ENCODE data around the gene SLC29A3.
A peak's percentile ranks its signal among the peaks of the same experiment; 100 is the strongest.

The SLC29A3 gene

DNA sequence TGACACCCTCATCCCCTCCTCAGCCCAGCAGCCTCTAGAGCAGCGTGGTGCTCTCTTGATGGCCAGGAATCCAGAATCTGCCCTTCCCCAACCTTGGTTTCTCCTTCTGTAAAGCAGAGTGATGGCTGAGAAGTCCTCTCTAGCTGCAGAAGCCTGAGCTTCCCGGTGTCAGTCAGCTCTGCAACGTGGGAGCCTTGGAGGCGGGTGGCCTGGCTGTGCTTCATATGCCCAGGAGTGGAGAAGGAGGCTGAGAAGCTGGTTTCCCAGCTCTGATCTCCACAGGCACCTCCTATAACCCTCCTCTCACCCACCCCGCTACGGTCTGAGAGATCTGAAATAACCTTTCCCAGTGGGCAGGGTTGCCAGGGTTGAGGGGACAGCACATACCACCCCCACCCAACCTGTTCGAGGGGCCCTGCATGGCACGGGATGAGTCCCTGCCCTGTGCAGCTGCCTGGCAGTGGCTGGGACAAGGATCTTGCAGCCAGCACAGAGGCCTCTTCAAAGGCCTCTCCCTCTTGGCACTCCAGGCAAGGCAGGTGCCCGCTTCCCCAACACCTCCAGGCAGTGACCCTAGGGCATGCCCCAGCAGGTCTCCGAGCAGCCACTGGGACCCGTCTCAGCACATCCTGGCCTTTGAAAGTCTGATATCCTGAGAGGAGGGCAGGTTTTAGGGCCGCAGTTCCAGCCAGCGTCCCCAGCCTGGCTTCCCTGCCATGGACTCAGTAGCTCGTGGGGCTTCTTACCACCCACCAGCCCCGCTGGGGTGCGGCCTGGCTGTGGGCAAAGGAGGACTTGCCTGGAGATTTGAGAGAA lies 18.3 kb upstream of the SLC29A3 start:
- no peak for DNase-seq (ENCODE audit: low read depth in 2 of 3, low spot score in 1 of 3)

- DNase-seq (ENCODE audit: low read depth in 2 of 3, low spot score in 1 of 3) = no peak
Measured at GRCh38 chr10:71301371-71301916, 17.6 kb upstream of the SLC29A3 start.

DNA sequence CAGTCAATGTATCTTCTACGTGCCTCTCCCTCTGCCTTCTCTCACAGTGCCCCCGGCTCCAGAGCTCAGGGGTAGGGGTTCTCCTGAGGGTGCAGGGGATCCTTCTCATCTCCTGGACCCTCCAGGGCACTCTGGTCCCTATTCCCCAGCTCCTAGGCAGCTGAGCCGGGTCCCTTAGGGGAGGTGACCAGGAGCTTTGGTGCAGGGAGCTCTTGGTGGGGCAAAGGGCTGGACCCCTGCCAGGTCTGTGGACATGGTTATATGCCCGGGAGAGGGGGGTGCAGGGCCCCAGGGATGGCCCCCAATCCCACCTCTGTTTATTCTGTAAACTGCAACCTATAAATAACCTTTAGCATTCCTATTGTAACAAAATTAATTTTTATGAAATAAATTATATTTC lies 16.6 kb upstream of the SLC29A3 start:
- DNase-seq (ENCODE audit: low read depth in 2 of 3, low spot score in 1 of 3) = no peak

DNA sequence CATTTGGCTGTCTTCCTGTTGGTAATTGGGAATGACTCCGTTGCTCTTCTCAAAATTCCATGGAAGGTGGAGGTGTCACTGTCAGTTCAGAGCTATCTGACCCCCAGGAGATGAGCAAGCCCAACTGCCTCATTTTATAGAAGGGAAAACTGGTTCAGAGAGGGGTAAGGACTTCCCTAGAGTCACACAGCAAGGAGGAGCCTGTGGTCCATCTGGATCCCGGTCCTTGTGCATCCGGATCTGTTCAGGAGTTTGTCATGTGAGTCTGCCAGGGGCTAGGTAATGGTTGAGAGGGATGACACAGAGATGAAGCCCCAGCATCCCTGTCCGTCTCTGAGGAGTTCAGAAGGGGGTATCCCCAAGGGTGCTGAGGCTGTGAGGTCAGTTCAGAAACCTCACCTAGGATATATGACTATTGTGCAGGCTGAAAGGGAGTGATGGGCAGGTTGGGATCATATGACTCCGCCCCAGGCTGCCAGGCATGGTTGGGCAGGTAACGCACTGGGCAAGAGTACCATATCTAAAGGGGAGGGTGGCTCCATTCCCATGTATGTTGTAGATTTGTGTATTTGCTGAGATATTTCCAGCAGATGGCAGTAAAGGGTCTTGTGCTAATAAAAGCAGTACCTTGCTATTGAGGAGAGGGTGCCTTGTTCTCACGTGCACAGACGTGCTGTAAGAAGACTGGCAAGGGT lies 16.0 kb upstream of the SLC29A3 start:
- peak in 1 of 3 donors; percentile 16 for DNase-seq (ENCODE audit: low read depth in 2 of 3, low spot score in 1 of 3)

- DNase-seq (ENCODE audit: low read depth in 2 of 3, low spot score in 1 of 3) = no peak
Measured at GRCh38 chr10:71303569-71303907, 15.5 kb upstream of the SLC29A3 start.

- DNase-seq (ENCODE audit: low read depth in 2 of 3, low spot score in 1 of 3) = no peak
Measured at GRCh38 chr10:71304914-71305313, 14.1 kb upstream of the SLC29A3 start.

DNA sequence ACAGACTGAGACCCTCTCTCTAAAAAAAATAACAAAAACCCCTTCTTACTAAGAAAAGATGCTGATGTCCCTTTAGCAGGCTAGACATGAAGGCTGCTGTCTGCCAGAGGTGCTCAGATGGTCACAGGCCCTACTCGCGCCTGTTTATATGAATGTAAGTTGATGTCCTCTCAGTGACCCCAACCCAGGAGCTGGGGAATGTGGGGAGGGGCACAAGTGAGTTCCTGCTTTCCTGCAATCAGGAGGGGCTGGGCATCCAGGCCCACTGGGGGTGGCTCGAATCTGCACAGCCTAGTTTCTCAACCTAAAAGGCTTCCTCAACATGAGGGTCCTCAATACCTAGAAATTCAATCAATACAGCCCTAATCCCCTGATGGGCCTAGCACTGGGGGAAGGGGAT lies 12.1 kb upstream of the SLC29A3 start:
- no peak for DNase-seq (ENCODE audit: low read depth in 2 of 3, low spot score in 1 of 3)

DNA sequence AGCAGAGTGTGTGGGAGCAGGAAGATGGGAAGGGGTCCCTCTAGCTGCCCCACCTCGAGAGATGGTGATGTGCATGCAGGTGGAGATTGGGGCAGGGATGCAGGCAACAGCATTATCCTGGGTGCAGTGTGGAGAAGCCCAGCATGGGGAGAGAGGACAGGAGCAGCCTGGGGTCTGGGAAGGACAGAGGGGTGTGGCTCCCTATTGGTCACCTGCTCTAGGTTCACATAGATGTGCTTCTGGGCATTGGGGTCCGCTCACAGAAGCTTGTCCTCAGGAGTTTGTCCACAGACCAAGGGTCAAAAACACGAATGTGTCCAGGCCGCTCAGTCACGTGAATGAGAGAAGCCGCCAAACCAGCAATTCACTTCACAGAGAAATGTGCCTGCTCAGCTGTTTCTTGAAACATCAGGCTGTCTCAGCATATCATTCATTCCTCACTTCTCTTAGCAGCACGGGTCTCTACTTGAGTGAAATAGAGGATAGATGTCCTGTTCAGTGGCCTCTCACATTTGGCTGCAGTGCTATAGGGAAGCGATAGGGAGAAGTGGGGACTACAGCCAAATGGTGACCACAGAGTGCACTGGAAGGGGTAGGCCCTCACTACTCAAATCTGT lies 11.5 kb upstream of the SLC29A3 start:
- DNase-seq (ENCODE audit: low read depth in 2 of 3, low spot score in 1 of 3) = no peak

DNA sequence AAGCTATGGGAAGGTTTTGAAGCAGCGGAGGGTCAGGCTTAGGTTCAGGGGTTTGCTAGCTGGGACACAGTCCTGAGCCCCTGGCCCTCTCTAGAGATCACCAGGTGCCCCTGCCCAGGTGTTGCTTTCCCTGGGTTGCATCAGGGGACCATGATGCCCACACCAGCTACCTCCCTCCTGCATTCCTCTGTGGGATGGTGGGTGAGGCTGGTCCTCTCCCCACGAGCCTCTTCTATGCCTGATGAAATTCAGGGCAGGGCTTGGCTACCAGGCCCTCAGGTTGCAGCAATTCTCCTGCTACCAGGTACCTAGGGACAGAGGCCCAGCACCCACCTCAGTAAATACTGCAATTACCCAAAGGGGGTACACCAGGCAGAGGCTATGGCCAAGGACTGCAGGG lies 10.8 kb upstream of the SLC29A3 start:
- DNase-seq (ENCODE audit: low read depth in 2 of 3, low spot score in 1 of 3) = no peak

GRCh38 chr10:71308985-71309384 lies 10.1 kb upstream of the SLC29A3 start:
- DNase-seq (ENCODE audit: low read depth in 2 of 3, low spot score in 1 of 3) = no peak

DNA sequence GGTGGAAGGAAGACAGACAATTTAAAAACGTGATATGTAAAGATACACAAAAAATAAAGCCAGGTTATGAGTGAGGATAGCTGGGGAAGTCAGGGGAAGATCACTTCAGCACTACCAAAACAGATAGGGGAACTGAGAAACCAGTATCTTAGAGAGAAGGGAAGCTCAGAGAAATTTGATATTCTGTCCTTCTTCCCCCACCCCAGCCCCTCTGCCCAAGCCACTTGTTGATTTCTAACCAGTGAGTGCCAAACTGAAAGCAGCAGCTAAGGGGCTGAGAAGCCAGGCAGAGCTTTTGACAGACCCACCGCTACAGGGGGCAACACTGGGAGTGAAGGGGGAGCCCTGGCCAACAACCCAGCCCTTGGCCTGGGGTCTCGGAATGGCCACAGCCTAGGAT lies 9.1 kb upstream of the SLC29A3 start:
- no peak for DNase-seq (ENCODE audit: low read depth in 2 of 3, low spot score in 1 of 3)

GRCh38 chr10:71312220-71312619 lies 6.8 kb upstream of the SLC29A3 start:
- no peak for DNase-seq (ENCODE audit: low read depth in 2 of 3, low spot score in 1 of 3)

- no peak for DNase-seq (ENCODE audit: low read depth in 2 of 3, low spot score in 1 of 3)
Measured at GRCh38 chr10:71312811-71313789, 6.0 kb upstream of the SLC29A3 start.

DNA sequence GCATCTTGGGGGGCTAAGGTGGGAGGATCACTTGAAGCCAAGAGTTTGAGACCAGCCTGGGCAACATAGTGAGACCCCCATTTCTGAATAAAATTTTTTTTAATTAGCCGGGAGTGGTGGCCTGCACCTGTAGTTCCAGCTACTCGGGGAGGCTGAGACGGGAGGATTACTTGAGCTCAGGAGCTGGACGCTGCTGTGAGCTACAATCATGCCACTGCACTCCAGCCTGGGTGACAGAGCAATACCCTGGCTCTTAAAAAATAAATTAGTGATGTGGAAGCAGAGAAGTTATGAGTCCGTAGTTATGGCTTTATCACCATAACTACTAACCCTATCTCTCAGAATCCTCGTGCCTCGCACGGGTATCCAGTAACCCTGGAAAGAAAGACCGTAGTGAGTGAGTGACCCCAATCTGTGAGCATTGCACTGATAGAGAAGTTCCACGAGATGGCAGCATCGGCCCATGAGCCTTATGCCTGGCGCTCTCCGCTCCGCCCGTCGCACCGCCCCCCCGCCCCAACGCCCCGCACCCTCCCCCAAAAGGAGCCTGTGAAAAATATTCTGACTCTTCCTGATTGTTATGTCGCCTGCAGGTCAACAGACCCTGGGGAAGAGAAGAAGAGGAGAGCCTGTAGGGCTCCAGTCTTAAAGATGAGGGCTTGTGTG lies 4.9 kb upstream of the SLC29A3 start:
- DNase-seq (ENCODE audit: low read depth in 2 of 3, low spot score in 1 of 3) = peak in 2 of 3 donors; percentile 16 to 21

GRCh38 chr10:71314694-71315225 lies 4.3 kb upstream of the SLC29A3 start:
- no peak for DNase-seq (ENCODE audit: low read depth in 2 of 3, low spot score in 1 of 3)

GRCh38 chr10:71316056-71316785 lies 2.8 kb upstream of the SLC29A3 start:
- no peak for DNase-seq (ENCODE audit: low read depth in 2 of 3, low spot score in 1 of 3)

GRCh38 chr10:71316786-71317160 lies 2.3 kb upstream of the SLC29A3 start:
- no peak for DNase-seq (ENCODE audit: low read depth in 2 of 3, low spot score in 1 of 3)

- no peak for DNase-seq (ENCODE audit: low read depth in 2 of 3, low spot score in 1 of 3)
Measured at GRCh38 chr10:71317739-71318138, 1.3 kb upstream of the SLC29A3 start.

- no peak for DNase-seq (ENCODE audit: low read depth in 2 of 3, low spot score in 1 of 3)
Measured at GRCh38 chr10:71319800-71320392, 837 bp downstream of the SLC29A3 start.
